Erythroblast (primary cell): Measurements from ENCODE around the gene KIF1B.

Experiments
- GATA1 ChIP-seq: IDR thresholded peaks from 2 replicates; pipeline ENCODE4 v1.6.1; 2011; ENCODE audit warnings: low read depth, mild to moderate bottlenecking, control low read depth, low read length, moderate library complexity
- POLR2A ChIP-seq: IDR thresholded peaks from 2 replicates; pipeline ENCODE4 v1.6.1; 2011; ENCODE audit warnings: mild to moderate bottlenecking, low read length

- TF ChIP-seq POLR2A (no peak), GATA1 (no peak)
Observed at GRCh38 chr1:10207810-10208209, 2.6 kb upstream of the KIF1B start.
